Activated CD8-positive, alpha-beta memory T cell treated with anti-CD3 and anti-CD28 coated beads for 1 hour (primary cell): ENCODE results near the gene LRP5.
"Not testable (repeated sequence)": the region's sequence is repeated elsewhere in the genome, so short reads cannot be mapped to it uniquely, and the experiment has no call there.

Experiments used
- DNase-seq, 2 donors: peaks; one replicate each; pipeline ENCODE4 v3.0.0-alpha.2; 2020; ENCODE audit warnings: low read depth in 1 of 2; ENCODE audit errors: extremely low read depth in 1 of 2

The LRP5 gene

GRCh38 chr11:68460741-68461574 lies 148.6 kb downstream of the LRP5 start, which contains the start of gene PPP6R3:
PPP6R3 (plus strand) TSS chr11:68460752; CDS start chr11:68537665, 76,913 bp downstream.
- no peak for DNase-seq

- no peak for DNase-seq
Measured at GRCh38 chr11:68461575-68461917, 149.2 kb downstream of the LRP5 start.

GRCh38 chr11:68463714-68464113 lies 151.3 kb downstream of the LRP5 start:
- DNase-seq, result no peak

GRCh38 chr11:68467201-68467834 lies 154.9 kb downstream of the LRP5 start:
- DNase-seq, result no peak

GRCh38 chr11:68468217-68468828 lies 155.9 kb downstream of the LRP5 start:
- DNase-seq, result no peak

GRCh38 chr11:68469122-68469521 lies 156.7 kb downstream of the LRP5 start:
- DNase-seq, result no peak

GRCh38 chr11:68469642-68470041 lies 157.3 kb downstream of the LRP5 start:
- DNase-seq, result no peak

- DNase-seq, result no peak
Measured at GRCh38 chr11:68470304-68470811, 158.0 kb downstream of the LRP5 start.

GRCh38 chr11:68471360-68472340 lies 159.3 kb downstream of the LRP5 start:
- DNase-seq, result no peak

- DNase-seq, result no peak
Measured at GRCh38 chr11:68472778-68473177, 160.4 kb downstream of the LRP5 start.

- DNase-seq, result no peak
Measured at GRCh38 chr11:68473693-68474092, 161.3 kb downstream of the LRP5 start.

- DNase-seq, result not testable (repeated sequence)
Measured at GRCh38 chr11:68475626-68476025, 163.2 kb downstream of the LRP5 start.

GRCh38 chr11:68479390-68479789 lies 167.0 kb downstream of the LRP5 start:
- no peak for DNase-seq

GRCh38 chr11:68480193-68480592 lies 167.8 kb downstream of the LRP5 start:
- no peak for DNase-seq

GRCh38 chr11:68480852-68481510 lies 168.6 kb downstream of the LRP5 start:
- no peak for DNase-seq

- no peak for DNase-seq
Measured at GRCh38 chr11:68481579-68482240, 169.3 kb downstream of the LRP5 start.

GRCh38 chr11:68488623-68489022 lies 176.2 kb downstream of the LRP5 start:
- no peak for DNase-seq

- DNase-seq, result no peak
Measured at GRCh38 chr11:68495220-68495729, 182.9 kb downstream of the LRP5 start.

- DNase-seq, result no peak
Measured at GRCh38 chr11:68495872-68496271, 183.5 kb downstream of the LRP5 start.
